Esophagus squamous epithelium (tissue), 4 donors: ENCODE data around the gene WBP1.

Source experiments
- POLR2A ChIP-seq, 4 donors: fragments of 450-650 bp; IDR thresholded peaks; one replicate each; pipeline ENCODE4 v1.6.1; 2017; ENCODE audit warnings: antibody characterized with exemption in 4 of 4, mild to moderate bottlenecking in 4 of 4, moderate library complexity in 3 of 4
- TF ChIP-seq, protein P1 (sequence below), 6 experiments: fragments of 450-650 bp in 4 of 6; fragments of 200-600 bp in 2 of 6; sonication (generic) in 2 of 6; IDR thresholded peaks; one replicate each; pipeline ENCODE4 v1.5.1; 2016 to 2019; ENCODE audit warnings: antibody characterized with exemption in 6 of 6, mild to moderate bottlenecking in 4 of 6, moderate library complexity in 4 of 6

DNA sequence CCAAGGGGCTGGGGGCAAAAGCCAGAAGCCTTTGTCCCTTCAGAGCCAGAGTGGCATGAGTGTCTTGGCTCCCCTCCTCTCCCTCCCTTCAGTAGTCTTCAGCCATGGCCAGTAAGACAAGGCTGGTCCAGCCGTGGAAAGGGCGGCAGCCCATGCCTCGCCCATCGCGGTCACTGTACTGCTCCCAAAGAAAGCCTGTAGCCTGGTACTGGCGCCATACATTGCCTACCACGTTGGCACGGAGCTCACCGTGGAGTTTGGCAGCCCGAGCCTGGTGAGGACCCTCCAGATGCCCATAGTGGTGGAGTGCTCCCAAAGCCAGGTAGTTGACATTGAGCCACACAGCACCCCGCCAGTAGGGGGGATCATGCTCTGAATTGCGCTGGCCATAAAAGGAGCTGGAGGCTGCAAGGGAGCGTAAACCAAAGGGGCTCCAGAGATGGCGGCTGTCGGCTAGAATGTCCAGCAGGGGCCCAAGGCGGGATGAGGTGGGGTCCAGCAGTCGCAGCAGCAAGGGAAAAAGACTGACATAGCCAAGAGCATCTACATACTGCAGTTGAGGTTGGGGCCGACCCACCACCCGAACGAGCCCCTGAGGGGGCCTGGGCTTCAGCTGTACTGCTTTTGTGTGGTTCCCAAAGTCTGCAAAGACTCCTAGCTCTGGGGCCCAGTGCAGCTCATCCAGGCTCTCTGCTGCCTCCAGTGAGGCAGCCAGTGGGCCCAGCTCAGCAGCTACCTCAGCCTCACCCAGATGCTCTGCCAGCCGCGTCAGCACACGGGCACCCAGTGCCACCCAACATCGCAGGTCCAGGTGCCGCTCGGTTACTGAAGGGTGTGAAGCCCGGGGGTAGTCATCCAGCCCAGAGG lies 3.2 kb downstream of the WBP1 start:
- TF ChIP-seq, protein P1, sequence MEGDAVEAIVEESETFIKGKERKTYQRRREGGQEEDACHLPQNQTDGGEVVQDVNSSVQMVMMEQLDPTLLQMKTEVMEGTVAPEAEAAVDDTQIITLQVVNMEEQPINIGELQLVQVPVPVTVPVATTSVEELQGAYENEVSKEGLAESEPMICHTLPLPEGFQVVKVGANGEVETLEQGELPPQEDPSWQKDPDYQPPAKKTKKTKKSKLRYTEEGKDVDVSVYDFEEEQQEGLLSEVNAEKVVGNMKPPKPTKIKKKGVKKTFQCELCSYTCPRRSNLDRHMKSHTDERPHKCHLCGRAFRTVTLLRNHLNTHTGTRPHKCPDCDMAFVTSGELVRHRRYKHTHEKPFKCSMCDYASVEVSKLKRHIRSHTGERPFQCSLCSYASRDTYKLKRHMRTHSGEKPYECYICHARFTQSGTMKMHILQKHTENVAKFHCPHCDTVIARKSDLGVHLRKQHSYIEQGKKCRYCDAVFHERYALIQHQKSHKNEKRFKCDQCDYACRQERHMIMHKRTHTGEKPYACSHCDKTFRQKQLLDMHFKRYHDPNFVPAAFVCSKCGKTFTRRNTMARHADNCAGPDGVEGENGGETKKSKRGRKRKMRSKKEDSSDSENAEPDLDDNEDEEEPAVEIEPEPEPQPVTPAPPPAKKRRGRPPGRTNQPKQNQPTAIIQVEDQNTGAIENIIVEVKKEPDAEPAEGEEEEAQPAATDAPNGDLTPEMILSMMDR (IDR thresholded peaks at IDR 0.05) = no peak
- TF ChIP-seq POLR2A (IDR thresholded peaks at IDR 0.05) = no peak
